Endothelial cell of umbilical vein (primary cell): ENCODE results near the gene GRIK1.

Source experiments
- FOS ChIP-seq: IDR thresholded peaks from 2 replicates; pipeline ENCODE4 v1.6.1; 2011; ENCODE audit warnings: mild to moderate bottlenecking, low read length, moderate library complexity, borderline replicate concordance; ENCODE audit not compliant: insufficient read depth
- GATA2 ChIP-seq: IDR thresholded peaks from 2 replicates; pipeline ENCODE4 v1.7.0; 2011; ENCODE audit warnings: low read depth, mild to moderate bottlenecking, moderate library complexity, mixed read lengths, low read length; ENCODE audit not compliant: insufficient read length, insufficient read depth
- POLR2A ChIP-seq: IDR thresholded peaks from 2 replicates; pipeline ENCODE4 v1.6.1; 2012; ENCODE audit warnings: low read depth, mild to moderate bottlenecking, control low read depth, low read length
- TF ChIP-seq, protein P1 (sequence below): IDR thresholded peaks from 2 replicates; pipeline ENCODE4 v1.6.1; 2011; ENCODE audit not compliant: insufficient read depth, insufficient read length
- TF ChIP-seq, protein P2 (sequence below), 2 donors: IDR thresholded peaks; 1 replicate in 1 of 2; 2 replicates in 1 of 2; pipeline ENCODE4 v1.5.1; 2011; ENCODE audit warnings: low read length in 2 of 2, mild to moderate bottlenecking in 2 of 2, moderate library complexity in 2 of 2, control low read depth in 1 of 2, inconsistent platforms in 1 of 2, low read depth in 1 of 2; ENCODE audit not compliant: insufficient read depth in 1 of 2; ENCODE audit errors: extremely low read depth in 1 of 2

DNA sequence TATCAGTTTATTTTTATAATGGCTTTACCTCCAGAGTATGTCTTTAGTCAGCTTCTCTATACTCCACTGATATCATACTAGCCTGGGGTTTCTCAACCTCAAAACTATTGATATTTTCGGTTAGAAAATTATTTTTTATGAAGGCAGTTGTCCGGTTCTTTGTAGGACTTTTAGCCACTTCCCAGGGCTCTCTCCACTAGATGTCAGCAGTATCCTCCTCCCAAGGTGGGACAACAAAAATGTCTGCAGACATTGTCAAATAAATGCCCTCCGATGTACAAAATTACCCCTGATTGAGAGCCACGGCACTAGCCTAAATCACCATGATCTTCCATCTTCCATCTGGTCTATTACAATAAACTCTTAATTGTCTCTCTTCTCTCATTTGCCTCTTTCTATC lies 4.1 kb upstream of the GRIK1 start:
- TF ChIP-seq, protein P1, sequence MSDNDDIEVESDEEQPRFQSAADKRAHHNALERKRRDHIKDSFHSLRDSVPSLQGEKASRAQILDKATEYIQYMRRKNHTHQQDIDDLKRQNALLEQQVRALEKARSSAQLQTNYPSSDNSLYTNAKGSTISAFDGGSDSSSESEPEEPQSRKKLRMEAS: no peak
- TF ChIP-seq, protein P2, sequence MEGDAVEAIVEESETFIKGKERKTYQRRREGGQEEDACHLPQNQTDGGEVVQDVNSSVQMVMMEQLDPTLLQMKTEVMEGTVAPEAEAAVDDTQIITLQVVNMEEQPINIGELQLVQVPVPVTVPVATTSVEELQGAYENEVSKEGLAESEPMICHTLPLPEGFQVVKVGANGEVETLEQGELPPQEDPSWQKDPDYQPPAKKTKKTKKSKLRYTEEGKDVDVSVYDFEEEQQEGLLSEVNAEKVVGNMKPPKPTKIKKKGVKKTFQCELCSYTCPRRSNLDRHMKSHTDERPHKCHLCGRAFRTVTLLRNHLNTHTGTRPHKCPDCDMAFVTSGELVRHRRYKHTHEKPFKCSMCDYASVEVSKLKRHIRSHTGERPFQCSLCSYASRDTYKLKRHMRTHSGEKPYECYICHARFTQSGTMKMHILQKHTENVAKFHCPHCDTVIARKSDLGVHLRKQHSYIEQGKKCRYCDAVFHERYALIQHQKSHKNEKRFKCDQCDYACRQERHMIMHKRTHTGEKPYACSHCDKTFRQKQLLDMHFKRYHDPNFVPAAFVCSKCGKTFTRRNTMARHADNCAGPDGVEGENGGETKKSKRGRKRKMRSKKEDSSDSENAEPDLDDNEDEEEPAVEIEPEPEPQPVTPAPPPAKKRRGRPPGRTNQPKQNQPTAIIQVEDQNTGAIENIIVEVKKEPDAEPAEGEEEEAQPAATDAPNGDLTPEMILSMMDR (IDR thresholded peaks at IDR 0.05; ENCODE audit: extremely low read depth in 1 of 2, insufficient read depth in 1 of 2, low read depth in 1 of 2, low read length in 2 of 2): no peak
- no peak for TF ChIP-seq POLR2A
- no peak for TF ChIP-seq FOS
- no peak for TF ChIP-seq GATA2
